A549 (cell line): Measurements from ENCODE around the gene LRRC8C.

Experiments used
- CEBPB ChIP-seq, 2 experiments: fragments of >200 bp in 1 of 2; sonication (Bioruptor Twin) in 1 of 2; formaldehyde crosslinking in 1 of 2; IDR thresholded peaks; 2 replicates each; pipeline ENCODE4 v1.6.1; 2012 to 2016
- CHD2 ChIP-seq: fragments of 150-350 bp; IDR thresholded peaks from 2 replicates; pipeline ENCODE4 v1.6.1; 2014; ENCODE audit warnings: low read length; ENCODE audit not compliant: partially characterized antibody
- EP300 ChIP-seq, 2 experiments: fragments of >200 bp; sonication (Bioruptor Twin); formaldehyde crosslinking; IDR thresholded peaks; 2 replicates in 1 of 2; 3 replicates in 1 of 2; pipeline ENCODE4 v1.6.1; 2016 to 2017
- HEYL ChIP-seq: fragments of 250-450 bp; sonication (Bioruptor Pico); IDR thresholded peaks from 2 replicates; pipeline ENCODE4 v1.8.0; 2021; ENCODE audit warnings: mild to moderate bottlenecking, moderate library complexity
- HOXA7 ChIP-seq: fragments of 250-450 bp; sonication (Bioruptor Pico); IDR thresholded peaks from 2 replicates; pipeline ENCODE4 v1.5.0; 2020; ENCODE audit warnings: mild to moderate bottlenecking, moderate library complexity
- JUN ChIP-seq, 2 experiments: fragments of >200 bp; sonication (Bioruptor Twin); formaldehyde crosslinking; IDR thresholded peaks; 2 replicates in 1 of 2; 3 replicates in 1 of 2; pipeline ENCODE4 v1.6.1; 2016 to 2017
- JUNB ChIP-seq: fragments of >200 bp; sonication (Bioruptor Twin); formaldehyde crosslinking; IDR thresholded peaks from 2 replicates; pipeline ENCODE4 v1.6.1; 2016
- MYC ChIP-seq: IDR thresholded peaks from 2 replicates; pipeline ENCODE4 v1.6.1; 2012; ENCODE audit warnings: mild to moderate bottlenecking, inconsistent platforms, low read length, improper control_type of control experiment, borderline replicate concordance
- SREBF2 ChIP-seq: fragments of 450-650 bp; IDR thresholded peaks from 2 replicates; pipeline ENCODE4 v1.6.1; 2014; ENCODE audit warnings: mild to moderate bottlenecking, moderate library complexity
- TF ChIP-seq, protein P1 (sequence below): fragments of >200 bp; sonication (Bioruptor Twin); formaldehyde crosslinking; IDR thresholded peaks from 3 replicates; pipeline ENCODE4 v1.5.1; 2016
- TF ChIP-seq, protein P2 (sequence below): IDR thresholded peaks from 2 replicates; pipeline ENCODE4 v1.6.1; 2012
- TF ChIP-seq, protein P3 (sequence below): fragments of 200-600 bp; sonication (generic); IDR thresholded peaks from 2 replicates; pipeline ENCODE4 v1.6.1; 2016; ENCODE audit warnings: antibody characterized with exemption, mild to moderate bottlenecking, moderate library complexity
- TF ChIP-seq, protein P4 (sequence below): fragments of 450-650 bp; IDR thresholded peaks from 2 replicates; pipeline ENCODE4 v1.6.1; 2014; ENCODE audit warnings: antibody characterized with exemption

DNA sequence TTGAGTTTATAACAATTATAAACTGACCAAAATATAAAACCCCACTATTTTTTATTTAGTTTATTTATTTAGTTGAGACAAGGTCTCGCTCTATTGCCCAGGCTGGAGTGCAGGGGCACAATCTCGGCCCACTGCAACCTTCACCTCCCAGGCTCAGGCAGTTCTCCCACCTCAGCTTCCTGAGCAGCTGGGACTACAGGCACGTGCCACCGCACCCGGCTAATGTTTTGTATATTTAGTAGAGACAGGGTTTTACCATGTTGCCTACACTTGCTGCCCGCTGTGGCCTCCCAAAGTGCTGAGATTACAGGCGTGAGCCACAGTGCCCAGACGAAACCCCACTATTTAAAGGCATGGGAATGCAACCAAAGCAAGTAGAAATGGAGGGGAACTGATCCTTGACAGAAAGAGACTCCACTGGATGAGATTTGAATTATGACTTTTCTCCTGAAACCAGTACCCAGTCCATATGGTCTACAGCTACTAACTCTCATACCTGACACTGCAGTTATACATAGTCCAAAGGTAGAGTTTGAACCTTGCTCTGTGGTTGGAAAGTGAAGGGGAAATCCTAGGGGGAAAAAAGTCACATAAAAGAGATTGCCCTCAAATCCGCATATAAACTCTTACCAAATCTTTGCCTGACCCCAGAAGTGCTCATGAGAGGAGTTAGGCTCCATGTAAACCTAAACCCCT lies 11.3 kb downstream of the LRRC8C start:
- TF ChIP-seq, protein P1, sequence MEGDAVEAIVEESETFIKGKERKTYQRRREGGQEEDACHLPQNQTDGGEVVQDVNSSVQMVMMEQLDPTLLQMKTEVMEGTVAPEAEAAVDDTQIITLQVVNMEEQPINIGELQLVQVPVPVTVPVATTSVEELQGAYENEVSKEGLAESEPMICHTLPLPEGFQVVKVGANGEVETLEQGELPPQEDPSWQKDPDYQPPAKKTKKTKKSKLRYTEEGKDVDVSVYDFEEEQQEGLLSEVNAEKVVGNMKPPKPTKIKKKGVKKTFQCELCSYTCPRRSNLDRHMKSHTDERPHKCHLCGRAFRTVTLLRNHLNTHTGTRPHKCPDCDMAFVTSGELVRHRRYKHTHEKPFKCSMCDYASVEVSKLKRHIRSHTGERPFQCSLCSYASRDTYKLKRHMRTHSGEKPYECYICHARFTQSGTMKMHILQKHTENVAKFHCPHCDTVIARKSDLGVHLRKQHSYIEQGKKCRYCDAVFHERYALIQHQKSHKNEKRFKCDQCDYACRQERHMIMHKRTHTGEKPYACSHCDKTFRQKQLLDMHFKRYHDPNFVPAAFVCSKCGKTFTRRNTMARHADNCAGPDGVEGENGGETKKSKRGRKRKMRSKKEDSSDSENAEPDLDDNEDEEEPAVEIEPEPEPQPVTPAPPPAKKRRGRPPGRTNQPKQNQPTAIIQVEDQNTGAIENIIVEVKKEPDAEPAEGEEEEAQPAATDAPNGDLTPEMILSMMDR = no peak
- TF ChIP-seq MYC (no peak), SREBF2 (no peak), JUNB (no peak), EP300 (IDR thresholded peaks at IDR 0.05) (no peak), HEYL (CRISPR knock-in tag) (no peak), JUN (IDR thresholded peaks at IDR 0.05) (no peak), CHD2 (no peak), HOXA7 (CRISPR knock-in tag) (no peak), CEBPB (IDR thresholded peaks at IDR 0.05) (no peak)
- TF ChIP-seq, protein P2, sequence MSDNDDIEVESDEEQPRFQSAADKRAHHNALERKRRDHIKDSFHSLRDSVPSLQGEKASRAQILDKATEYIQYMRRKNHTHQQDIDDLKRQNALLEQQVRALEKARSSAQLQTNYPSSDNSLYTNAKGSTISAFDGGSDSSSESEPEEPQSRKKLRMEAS = no peak
- TF ChIP-seq, protein P3, sequence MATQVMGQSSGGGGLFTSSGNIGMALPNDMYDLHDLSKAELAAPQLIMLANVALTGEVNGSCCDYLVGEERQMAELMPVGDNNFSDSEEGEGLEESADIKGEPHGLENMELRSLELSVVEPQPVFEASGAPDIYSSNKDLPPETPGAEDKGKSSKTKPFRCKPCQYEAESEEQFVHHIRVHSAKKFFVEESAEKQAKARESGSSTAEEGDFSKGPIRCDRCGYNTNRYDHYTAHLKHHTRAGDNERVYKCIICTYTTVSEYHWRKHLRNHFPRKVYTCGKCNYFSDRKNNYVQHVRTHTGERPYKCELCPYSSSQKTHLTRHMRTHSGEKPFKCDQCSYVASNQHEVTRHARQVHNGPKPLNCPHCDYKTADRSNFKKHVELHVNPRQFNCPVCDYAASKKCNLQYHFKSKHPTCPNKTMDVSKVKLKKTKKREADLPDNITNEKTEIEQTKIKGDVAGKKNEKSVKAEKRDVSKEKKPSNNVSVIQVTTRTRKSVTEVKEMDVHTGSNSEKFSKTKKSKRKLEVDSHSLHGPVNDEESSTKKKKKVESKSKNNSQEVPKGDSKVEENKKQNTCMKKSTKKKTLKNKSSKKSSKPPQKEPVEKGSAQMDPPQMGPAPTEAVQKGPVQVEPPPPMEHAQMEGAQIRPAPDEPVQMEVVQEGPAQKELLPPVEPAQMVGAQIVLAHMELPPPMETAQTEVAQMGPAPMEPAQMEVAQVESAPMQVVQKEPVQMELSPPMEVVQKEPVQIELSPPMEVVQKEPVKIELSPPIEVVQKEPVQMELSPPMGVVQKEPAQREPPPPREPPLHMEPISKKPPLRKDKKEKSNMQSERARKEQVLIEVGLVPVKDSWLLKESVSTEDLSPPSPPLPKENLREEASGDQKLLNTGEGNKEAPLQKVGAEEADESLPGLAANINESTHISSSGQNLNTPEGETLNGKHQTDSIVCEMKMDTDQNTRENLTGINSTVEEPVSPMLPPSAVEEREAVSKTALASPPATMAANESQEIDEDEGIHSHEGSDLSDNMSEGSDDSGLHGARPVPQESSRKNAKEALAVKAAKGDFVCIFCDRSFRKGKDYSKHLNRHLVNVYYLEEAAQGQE = no peak
- TF ChIP-seq, protein P4, sequence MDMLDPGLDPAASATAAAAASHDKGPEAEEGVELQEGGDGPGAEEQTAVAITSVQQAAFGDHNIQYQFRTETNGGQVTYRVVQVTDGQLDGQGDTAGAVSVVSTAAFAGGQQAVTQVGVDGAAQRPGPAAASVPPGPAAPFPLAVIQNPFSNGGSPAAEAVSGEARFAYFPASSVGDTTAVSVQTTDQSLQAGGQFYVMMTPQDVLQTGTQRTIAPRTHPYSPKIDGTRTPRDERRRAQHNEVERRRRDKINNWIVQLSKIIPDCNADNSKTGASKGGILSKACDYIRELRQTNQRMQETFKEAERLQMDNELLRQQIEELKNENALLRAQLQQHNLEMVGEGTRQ = no peak
